Stimulated activated naive CD4-positive, alpha-beta T cell treated with Interleukin-2 at 50 U/mL for 16 hours (primary cell): ENCODE results near the gene SLC17A1.

Source experiments
- DNase-seq: peaks from one replicate; lab custom pipeline; 2025; lab: John Stamatoyannopoulos, UW

The SLC17A1 gene, protein sequence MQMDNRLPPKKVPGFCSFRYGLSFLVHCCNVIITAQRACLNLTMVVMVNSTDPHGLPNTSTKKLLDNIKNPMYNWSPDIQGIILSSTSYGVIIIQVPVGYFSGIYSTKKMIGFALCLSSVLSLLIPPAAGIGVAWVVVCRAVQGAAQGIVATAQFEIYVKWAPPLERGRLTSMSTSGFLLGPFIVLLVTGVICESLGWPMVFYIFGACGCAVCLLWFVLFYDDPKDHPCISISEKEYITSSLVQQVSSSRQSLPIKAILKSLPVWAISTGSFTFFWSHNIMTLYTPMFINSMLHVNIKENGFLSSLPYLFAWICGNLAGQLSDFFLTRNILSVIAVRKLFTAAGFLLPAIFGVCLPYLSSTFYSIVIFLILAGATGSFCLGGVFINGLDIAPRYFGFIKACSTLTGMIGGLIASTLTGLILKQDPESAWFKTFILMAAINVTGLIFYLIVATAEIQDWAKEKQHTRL

DNA sequence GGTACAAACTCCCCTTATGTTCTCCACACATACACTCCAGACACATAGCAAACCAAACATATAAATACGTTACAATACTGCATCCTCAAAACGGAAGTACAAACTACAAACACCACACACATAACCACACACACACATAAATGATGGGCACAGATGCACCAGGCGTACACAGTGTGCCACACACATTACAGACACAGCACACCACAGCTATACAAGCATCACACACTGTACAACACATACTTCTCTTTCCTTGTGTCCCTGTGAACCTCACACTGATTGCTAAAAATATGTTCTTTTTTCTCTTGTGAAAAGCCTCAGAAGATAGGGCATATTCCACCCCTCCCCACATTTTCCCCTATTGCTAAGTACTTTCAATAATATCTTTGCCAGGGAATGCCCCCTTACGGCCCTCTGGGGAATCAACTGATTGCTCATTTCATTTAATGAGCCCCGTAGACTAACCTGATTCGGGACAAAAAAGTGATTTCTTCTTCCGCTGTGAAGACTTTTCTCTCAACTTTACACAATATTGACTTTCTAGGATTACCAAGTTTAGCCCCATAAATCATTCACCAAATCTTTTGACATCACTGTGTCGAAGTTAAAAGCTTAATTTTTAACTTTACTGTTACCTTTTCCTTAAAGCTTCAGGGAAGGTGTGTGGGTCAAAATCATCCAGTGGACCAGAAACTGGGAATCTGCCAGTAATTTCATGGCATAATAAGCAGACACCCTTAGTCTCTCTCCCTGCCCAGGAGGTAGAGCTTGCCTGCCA, at the start of gene SLC17A1:
Gene SLC17A1, minus strand, starts transcription at position 521 of the 775 bp plus-strand sequence. CDS start 1,495 bp downstream, outside the sequence.
- DNase-seq = no peak

DNA sequence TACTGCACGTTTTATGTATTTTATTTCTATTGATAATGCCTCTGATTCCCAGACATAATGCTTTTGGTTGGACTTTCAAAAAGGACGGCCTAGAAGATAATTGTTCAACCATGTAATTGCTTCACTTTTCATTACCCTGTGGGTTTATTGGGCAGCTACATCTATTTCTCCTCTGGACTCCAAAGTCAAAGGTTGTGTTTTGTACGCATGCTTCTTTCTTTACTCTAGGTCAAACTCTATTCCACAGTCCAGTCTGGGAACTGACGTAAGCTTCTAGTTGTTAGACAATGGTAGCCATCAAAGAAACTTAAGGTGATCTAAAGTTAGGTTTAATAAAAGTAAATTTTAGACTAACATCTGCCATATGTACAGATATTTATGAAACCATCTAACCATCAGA, 48.7 kb upstream of the SLC17A1 start:
- no peak for DNase-seq

DNA sequence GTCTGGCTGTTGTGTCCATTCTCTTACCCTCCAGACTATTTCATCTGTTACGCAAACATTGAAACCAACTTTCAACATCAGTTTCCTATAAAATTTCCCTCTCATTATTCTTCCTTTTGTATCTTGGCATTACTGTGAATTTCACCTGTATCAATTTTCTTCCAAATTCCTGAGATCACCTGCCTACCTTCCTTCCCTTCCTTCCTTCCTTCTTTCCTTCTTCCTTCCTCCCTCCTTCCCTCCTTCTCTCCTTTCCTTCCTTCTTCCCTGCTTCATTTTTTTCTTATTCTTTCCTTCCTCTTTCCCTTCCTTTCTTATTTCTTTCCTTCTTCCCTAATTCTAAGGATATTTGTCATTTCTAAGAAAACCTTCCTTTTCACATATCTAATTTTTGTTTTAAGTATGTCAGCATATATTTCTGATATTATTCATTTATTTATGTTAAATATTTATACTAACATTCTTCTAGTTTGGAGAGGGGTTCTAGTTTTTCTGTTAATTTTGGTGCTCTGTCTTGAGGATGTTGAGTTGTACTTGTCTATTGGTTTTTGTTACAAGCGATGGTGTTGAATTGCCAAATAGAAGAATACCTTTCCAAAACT, 47.0 kb upstream of the SLC17A1 start:
- DNase-seq = no peak

DNA sequence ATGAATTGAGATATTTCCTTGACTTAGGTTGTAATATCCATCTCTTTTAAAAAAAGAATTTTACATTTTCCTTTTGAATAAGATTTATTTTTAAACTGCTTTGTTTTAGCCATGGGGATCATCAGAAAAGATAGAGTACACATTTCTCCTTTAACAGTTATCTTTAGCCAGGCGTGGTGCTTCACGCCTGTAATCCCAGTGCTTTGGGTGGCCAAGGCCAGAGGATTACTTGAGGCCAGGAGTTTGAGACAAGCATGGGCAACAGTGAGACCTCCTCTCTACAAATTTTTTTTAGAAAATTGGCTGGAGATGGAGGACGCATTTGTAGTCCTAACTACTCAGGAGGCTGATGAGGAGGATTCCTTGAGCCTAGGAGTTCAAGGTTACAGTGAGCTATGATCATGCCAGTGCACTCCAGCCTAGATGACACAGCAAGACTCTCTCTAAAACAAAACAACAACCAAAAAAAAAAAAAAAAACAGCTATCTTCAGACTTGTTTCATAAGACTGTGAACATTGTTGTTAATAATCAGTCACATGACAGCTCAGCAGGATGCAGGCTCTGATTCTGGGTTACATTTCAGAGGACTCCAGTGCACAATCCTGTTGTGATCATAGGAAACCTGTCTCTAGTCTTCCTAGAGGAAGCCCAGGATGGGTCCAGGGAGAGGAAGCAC, 44.2 kb upstream of the SLC17A1 start:
- DNase-seq = no peak

DNA sequence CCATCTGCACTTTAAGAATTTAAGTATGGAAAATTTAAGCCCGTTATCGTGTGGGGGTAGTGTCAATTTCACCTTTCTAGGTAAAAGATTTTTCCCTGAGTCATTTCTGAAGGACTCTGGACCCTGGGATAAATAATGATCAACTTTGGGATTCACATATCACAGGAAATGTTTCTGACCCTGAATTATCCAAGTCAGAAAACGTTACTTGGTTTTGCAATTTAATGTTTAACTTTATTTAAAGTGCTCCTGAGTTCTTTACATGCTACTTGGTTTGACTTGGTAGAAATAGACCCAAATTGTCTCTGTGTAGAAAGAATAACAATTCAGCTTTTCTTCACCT, 43.7 kb upstream of the SLC17A1 start:
- no peak for DNase-seq

DNA sequence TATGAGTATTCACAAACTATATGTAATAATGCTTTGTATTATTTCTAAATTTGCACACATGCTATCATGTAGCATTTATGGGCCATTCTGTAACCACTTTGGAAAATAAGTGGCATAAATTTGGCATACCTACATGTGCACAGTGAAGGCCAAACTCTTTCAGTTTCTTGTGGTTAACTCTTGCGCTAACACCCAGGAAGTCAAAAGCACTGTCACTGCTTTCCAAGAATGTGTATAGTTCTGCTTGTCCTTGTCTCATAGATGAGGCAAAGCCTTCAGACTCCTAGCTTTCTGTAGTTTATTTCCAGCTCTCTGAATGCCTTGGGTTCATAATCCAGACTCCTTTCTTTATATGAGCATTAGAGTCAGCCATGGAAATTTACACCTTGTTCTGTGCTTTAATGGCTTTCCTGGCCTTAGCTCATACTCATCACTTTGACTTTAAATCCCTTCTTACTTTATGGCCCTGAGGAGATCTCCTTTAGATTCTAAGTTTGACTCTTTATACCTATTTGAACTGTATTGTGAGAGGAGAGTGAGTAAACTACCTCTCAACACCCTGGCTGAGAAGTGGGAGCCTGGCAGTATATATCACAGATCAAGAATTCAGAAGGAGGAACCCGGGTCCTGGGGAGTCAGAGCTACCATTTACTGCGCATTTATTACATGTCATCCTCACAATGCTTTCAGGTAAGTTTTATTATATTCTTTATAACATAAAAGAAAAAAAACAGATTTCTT, 43.1 kb upstream of the SLC17A1 start:
- no peak for DNase-seq

DNA sequence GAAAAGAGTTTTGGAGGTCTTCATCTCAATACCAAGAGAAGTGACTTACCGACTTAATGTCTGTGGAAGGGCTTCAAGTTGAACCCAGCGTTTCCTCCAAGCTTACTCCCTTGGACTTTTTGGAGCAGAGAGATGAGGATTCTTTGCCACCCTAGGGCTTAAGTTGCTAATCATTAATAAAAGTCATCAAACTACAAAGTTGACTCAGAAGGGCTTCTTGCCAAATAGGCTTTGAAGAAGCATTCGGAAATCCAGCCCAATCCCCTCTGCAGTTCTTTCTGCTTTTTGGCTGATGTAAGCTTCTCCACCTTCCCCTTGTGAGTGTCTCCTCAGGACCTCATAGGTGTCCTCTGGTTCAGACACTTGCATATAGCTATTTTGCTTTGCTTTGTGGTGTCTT, 42.3 kb upstream of the SLC17A1 start, which contains the start of gene SLC17A3:
Gene SLC17A3, minus strand, starts transcription at position 126 of the 400 bp plus-strand sequence. CDS start 5,856 bp downstream, outside the sequence.
- DNase-seq = no peak

DNA sequence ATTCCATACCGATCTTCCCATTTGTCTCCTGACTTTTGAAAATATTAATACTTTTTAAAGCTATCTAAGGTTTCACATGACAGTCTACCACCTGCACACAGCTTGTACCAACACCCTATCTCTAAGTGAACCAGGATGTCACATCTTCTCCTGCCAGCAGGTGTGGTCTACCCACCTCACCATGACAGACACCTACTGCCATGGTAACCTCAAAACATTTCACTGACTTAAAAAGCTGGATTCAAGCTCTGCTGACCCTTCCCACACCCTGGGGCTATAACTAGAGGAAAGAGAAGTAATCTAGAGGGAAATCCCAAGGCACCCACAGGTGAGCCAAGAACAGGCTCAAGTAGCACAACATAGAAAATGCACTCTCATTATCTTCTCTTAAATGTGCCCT, 41.0 kb upstream of the SLC17A1 start:
- DNase-seq = no peak

DNA sequence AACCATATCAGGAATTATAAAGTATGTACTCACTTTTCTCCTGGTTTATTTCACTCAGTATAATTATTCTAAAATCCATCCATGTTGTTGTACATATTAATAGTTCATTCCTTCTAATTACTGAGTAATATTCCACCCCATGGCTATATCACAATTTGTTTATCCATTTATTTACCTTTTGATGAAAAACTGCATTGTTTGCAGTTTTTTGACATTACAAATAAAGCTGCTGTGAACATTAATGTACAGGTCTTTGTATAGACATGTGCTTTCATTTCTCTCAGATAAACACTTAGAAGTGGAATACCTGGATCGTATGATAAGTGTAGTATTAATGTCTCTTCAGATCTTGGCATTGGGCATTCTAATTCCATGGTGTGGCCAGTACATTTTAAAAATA, 38.0 kb upstream of the SLC17A1 start:
- no peak for DNase-seq

DNA sequence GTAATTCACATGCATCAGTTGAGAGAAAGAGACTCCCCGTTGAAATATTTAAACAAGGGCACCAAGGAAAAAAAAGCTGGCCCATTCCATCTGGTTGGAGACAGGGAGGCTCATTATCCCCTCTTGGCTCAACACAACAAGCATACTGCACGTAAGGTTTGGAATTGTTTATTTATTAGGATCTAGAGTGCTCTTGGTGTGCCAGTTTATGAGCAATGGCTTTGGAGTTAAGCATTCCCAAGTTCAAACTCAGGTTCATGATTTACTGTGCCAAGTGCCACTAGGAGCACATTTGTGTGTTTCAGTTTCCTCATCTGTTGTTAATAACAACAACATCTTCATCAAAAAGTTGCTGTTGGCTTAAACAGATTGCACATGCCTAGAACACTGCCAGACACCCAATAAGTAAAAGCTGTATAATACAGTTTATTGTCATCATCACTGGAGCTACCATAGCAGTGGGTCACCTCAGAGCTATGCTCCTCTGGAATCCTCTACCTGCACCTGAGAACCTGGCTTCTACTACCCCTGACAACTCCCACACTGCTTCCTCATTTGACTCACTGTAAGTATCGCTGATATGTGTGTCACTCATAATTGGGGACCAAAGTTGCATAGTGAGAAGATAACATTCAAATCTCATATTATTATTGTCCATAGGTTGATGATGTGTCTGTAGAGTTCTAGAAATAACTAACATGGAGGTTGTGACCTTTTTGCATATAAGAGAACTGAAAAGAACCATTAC, 36.8 kb upstream of the SLC17A1 start:
- no peak for DNase-seq

DNA sequence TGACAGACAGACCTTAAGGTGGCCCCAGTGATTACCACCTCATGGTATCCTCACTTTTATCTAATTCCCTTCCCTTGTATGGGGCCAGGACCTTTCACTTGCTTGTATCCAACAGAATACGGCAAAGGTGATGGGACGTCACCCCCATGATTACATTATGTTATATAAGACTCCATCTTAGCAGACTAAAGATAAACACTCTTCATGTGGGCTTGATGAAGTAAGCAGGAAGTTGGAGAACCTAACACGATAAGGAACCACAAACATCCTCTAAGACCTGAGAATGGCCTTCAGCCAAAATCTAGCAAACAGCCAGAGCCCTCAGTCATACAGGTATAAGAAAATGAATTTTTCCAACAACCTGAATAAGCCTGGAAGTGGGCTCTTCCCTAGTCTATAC, 34.2 kb upstream of the SLC17A1 start:
- no peak for DNase-seq

DNA sequence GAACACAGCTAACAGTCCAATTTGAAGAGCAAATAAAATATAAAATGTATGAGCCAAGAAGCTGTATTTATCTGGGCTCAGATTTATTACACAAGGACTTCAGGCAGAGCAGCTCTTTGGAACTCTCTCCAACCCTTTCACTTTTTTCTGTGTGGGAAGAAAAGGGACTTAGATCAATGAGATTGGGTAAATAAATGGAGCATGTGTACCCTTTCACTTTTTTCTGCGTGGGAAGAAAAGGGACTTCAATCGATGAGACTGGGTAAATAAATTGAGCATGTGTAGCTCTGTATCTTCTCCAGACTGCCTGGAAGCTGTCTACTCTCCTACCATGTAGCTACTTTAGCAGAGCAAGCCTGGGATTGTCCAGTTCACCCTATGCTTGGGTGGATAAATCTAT, 31.5 kb upstream of the SLC17A1 start:
- DNase-seq = no peak

DNA sequence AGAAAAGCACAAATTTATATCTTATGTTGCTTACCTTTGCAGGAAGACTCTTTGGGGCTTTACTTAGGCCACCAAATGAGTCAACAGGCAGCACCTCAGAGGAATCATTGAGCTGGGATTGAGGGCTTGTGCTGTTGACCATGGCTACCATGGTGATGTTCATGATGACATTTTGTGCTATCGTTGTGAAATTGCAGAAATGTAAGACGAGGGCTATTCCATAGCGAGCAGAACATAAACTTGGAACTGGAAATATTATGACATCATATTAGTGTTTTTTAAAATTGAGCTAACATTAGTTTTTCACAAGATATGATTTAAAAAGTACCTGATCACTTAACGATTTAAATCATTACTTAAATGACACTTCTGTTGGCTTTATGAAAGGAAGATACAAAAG, 30.3 kb upstream of the SLC17A1 start:
- no peak for DNase-seq

DNA sequence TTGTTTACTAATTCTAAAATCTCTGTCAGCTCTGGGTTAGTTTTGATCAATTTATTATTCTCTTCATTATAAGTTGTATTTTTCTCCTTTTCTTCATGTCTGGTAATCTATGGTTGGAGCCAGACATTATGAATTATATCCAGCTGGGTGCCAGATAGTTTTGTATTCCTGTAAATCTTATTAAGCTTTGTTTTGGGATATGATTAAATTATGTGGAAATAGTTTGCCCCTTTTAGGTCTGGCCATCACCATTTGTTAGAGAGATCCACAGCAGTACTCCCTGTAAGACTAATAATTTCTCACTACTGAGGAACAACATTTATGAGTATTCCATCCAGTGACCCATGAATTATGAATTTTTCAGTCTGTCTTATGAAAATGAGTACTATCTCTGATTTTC, 20.9 kb upstream of the SLC17A1 start:
- DNase-seq = no peak

DNA sequence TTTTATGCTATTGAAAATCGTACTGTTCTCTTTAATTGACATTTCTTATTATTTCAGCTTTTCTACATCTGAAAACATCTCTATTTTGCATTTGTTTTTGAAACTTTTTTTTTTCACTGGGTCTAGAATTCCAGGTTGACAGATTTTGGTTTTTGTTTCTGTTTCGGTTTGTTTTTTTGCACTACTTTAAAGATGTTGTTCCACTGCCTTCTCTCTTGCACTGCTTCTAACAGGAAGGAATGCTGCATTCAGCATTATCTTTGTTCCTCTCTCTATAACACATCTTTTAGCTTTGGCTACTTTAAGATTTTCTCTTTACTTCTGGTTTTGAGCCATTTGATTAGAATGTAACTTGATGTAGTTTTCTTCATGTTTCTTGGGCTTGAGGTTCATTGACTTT, 20.1 kb upstream of the SLC17A1 start:
- DNase-seq = no peak

DNA sequence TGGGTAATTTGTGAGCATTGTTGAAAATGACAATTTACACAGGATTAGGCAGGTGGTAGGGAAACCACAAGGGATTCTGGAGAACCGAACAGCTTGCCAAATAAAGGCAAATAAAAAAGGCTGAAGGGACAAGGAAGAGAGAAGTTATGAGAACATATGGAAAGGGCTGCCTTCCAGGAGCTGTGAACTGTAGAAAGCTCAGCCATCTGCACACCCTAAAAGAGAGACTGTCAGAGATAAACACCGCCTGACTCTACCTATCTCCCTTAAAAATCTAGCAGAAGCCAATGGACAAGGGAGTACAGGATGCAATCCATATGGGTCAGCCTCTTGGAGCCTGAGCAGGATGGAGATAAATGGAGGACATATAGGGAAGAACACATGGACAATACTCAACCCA, 12.7 kb upstream of the SLC17A1 start:
- no peak for DNase-seq

DNA sequence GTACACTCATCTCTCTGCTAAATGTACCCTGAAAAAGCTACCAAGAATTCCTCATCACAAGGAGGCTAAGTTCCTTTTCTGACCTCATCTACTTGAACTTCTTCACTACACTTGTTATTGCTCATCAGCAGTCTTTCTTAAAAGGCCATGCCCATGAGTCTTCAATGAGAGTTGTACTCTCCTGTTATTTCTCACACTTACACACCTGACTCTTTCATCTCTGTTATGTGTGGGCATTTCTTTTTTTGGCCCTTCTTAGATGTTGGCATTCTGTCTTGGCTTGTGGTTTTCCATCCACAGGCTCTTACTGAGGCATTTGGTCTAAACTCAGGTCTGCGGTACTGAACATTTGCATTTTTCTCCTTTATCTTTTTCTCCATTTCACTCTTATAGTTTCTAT, 10.7 kb upstream of the SLC17A1 start:
- no peak for DNase-seq

DNA sequence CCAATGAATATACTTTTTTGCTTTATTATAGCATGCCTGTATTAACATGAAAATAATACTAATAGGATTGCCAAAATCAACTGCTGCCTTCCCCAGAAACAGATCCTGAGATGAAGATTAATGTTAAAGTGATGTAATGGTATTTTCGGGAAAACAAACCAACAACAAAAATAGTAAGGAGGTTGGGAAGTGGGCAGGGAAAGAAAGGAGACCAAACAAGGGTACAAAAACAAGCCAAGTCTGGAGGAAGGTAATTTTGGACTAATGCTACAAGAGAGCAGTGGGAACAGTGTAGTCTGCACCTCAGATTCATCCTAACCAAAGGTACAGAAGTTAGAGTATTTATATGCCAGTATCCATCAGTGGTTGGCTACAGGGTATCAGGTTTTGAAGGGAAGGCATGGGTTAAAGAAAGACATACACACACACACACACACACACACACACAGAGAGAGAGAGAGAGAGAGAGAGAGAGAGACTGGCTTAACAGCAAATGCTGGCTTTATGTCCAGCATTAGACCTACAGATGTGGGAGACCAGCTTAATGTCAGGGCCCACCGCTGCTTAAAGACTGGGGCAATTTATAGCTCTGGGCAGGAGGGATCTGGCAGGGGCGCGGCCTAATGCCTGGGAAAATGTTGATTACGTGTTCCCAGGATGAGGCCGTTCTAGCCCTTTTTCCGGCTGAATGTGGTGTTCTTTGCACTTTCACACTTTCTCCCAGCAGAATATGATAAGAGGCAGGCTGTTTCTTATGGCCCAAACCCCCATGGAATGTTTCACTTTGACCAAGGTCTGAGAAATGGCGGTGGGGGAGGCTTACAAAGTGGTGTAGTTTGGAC, 3.8 kb upstream of the SLC17A1 start:
- no peak for DNase-seq

DNA sequence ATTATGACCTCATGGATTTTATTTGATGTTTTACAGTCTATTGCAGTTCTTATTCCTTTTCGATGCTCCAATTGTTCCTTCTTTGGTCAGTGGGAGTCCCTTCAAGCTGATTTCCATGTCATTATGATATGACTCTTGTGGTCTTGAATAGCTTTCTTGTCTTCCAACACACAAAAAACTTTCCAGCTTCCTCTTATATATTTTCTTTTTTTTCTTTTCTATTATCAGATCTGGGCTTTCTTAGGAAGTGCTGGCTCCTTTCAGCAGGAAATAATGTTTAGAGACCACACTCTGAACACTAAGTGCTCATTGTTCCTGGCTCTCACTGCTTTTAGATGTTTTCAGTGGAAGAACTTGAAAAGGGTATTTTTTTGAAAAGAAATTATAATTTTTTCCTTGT, 3.1 kb upstream of the SLC17A1 start:
- no peak for DNase-seq

DNA sequence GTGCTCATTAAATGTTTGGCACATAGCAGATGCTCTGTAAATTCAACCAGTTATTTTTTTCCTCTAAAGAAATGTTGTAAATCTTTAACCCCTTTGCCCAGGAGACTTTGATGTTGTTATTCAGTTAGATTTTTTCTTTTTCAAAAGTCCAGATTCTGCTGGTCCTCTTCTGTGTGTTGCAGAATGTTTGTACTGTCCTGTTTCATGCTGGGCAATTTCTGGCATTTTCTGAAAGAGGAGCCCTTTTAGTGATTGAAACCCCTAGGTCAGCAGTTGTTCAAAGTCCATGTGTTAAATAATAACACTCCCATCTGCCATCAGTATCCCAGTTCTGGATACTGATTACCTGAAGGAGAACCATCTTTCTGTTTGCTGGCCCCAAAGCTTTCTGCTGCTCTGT, 1.3 kb upstream of the SLC17A1 start:
- no peak for DNase-seq
